Lower lobe of right lung (tissue), 2 donors: ENCODE data around the gene NSD2. TPM values are rescaled to one million over a fixed set of nuclear protein-coding genes. Genes with fewer than 3 reads are reported as not detected.

ENCODE experiments used
- ATAC-seq, 2 donors: fragments of 200-7000 bp; cut with Tn5 transposase; one replicate each; pipeline ENCODE4 v1.9.1; 2020 to 2022; ENCODE audit warnings: mild to moderate bottlenecking in 2 of 2, moderate library complexity in 2 of 2
- DNase-seq: peaks from one replicate; pipeline ENCODE4 v3.0.0-alpha.2; 2020
- H3K27ac ChIP-seq: fragments of 200-600 bp; one replicate; pipeline ENCODE4 v1.8.0; 2022
- H3K27me3 ChIP-seq: fragments of 200-600 bp; one replicate; pipeline ENCODE4 v1.8.0; 2022; ENCODE audit warnings: low read depth
- H3K36me3 ChIP-seq: fragments of 200-600 bp; one replicate; pipeline ENCODE4 v1.8.0; 2022; ENCODE audit warnings: mild to moderate bottlenecking
- H3K4me1 ChIP-seq: fragments of 200-600 bp; one replicate; pipeline ENCODE4 v1.8.0; 2022
- H3K4me3 ChIP-seq: fragments of 200-600 bp; one replicate; pipeline ENCODE4 v1.8.0; 2022; ENCODE audit warnings: mild to moderate bottlenecking
- H3K9me3 ChIP-seq: fragments of 200-600 bp; one replicate; pipeline ENCODE4 v1.8.0; 2022
- intact Hi-C: fragments of 100-400 bp; cut with DNase I; formaldehyde crosslinking; loops from one replicate; pipeline ENCODE4 v1.11.0; 2022
- total RNA-seq: library from RNA; stranded (reverse); fragmentation: NEBNext Ultra II Directional; extraction: Animal tissue kit (Norgen Biotek cat#: 25700); gene quantifications from one replicate; pipeline ENCODE4 v1.2.1, GENCODE V29; 2021
- TF ChIP-seq, protein P1 (sequence below): fragments of 200-600 bp; IDR thresholded peaks from one replicate; pipeline ENCODE4 v1.8.0; 2022; ENCODE audit warnings: antibody characterized with exemption, mild to moderate bottlenecking
- donor health status: DM: no; HTN: yes; CAD: no; lungs with severe emphysema.

NSD2 gene
- total RNA-seq, 1 donor from 2014 or later, result 52.9 TPM

DNA sequence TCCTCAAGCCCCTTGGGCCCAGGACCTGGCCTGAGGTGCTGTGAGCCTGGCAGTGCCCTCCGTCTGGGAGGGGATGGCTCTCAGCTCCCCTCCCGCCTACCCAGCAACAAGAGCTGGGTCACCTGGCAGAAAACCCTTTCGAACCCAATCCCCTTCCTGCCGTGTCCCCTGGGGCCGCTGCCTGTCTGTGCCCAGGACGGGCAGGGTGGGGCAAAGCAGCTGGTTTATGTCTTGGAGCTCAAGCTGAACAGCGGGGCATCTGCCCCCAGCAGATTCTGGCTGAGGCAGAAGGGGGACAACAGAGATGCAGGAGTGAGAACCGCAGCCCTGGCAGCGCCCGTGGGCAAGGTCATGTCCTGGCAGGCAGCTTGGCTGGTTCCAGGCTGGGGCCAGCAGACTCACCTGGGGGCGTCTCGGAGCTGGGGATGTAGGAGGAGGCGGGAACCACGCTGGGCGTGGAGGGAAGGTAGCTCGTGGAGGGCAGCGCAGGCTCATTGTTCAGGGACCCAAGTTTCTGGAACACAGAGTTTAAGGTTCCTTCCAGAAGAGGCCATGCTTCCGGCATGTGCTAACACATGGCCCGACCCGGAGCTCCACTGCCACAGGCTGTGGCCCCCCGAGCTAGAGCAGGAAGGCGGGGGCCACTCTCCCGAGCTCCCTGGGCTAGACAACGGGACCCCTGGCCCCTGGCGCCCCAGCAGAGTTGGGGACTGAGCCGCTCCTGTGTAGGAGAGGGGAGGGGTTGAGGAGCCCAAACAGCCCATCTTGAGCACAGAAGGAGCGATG, 113.4 kb downstream of the NSD2 start:
- TF ChIP-seq, protein P1, sequence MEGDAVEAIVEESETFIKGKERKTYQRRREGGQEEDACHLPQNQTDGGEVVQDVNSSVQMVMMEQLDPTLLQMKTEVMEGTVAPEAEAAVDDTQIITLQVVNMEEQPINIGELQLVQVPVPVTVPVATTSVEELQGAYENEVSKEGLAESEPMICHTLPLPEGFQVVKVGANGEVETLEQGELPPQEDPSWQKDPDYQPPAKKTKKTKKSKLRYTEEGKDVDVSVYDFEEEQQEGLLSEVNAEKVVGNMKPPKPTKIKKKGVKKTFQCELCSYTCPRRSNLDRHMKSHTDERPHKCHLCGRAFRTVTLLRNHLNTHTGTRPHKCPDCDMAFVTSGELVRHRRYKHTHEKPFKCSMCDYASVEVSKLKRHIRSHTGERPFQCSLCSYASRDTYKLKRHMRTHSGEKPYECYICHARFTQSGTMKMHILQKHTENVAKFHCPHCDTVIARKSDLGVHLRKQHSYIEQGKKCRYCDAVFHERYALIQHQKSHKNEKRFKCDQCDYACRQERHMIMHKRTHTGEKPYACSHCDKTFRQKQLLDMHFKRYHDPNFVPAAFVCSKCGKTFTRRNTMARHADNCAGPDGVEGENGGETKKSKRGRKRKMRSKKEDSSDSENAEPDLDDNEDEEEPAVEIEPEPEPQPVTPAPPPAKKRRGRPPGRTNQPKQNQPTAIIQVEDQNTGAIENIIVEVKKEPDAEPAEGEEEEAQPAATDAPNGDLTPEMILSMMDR, result no peak
- Histone ChIP-seq H3K36me3 (peaks cover 98% of the 10 kb centered on the region), H3K4me1 (no peaks in the 10 kb centered on the region), H3K27me3 (no peaks in the 10 kb centered on the region), H3K27ac (no peak overlapping the region), H3K9me3 (no peaks in the 10 kb centered on the region), H3K4me3 (no peak overlapping the region)
- intact Hi-C loops, result no loop called here
- no peak for ATAC-seq
- no peak for DNase-seq

DNA sequence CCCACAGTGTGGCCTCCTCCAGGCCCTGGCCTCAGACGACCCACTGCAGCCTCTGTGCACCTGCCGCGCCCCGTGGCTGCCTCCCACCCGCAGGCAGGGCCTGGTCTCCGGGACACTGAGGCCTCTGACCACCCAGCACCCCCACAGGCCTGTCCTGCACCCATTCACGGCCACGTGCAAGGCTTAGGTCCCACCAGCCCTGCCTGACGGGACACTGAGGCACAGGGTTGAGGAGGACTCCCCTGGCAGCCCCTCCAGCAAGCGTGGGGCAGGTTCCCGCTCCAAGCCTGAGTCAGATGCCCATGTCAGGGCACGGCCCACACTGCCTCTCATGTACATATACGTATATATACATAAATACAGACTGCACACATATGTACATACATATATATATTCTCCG, 114.1 kb downstream of the NSD2 start:
- intact Hi-C loops, result no loop called here
- no peak for ATAC-seq
- Histone ChIP-seq H3K9me3 (no peaks in the 10 kb centered on the region), H3K27ac (no peak overlapping the region), H3K4me3 (no peak overlapping the region), H3K27me3 (no peaks in the 10 kb centered on the region), H3K4me1 (no peaks in the 10 kb centered on the region), H3K36me3 (peaks cover 99% of the 10 kb centered on the region)
- TF ChIP-seq, protein P1, result no peak
- no peak for DNase-seq

DNA sequence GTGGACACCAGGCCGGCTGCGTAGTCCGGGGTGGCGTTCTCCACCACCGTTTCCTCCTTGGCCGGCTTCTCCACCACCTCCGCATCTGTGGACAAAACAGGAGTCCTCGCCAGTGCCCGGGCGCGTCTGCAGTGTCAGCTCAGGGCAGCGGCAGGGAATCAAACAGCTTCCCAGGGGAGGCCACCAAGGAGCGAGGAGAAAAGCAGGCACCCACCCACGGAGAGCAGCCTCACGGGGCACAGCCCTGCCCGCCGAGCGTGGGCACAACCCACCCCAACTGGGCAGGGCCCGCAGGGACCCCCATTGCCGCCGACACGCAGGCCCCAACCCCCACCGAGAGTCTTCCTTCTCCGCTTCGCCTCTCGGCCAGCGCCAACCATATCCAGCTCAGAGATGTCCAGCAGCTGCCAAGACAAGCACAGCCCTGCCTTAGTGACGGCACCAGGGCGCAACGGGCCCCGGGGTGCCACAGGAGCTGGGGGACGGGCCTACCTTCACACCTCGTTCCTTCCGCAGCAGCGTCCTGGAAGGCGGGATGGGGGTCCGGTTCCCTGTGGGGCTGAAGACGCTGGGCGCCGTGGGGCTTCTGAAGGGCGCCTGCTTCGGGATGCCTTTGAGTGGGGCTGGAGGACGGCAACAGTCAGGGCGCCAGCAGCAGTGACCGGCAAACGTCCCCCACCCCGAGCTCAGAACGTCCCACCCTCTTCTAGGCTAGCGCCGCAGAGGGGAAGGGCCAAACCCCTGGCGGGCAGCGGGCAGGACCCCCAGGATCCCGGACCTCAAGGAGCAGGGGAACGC, 114.8 kb downstream of the NSD2 start:
- Histone ChIP-seq H3K27ac (no peak overlapping the region), H3K36me3 (peaks cover 100% of the 10 kb centered on the region), H3K4me1 (no peaks in the 10 kb centered on the region), H3K9me3 (no peaks in the 10 kb centered on the region), H3K27me3 (no peaks in the 10 kb centered on the region), H3K4me3 (no peak overlapping the region)
- intact Hi-C loops, result no loop called here
- ATAC-seq (no peak), DNase-seq (no peak)
- TF ChIP-seq, protein P1, result no peak

DNA sequence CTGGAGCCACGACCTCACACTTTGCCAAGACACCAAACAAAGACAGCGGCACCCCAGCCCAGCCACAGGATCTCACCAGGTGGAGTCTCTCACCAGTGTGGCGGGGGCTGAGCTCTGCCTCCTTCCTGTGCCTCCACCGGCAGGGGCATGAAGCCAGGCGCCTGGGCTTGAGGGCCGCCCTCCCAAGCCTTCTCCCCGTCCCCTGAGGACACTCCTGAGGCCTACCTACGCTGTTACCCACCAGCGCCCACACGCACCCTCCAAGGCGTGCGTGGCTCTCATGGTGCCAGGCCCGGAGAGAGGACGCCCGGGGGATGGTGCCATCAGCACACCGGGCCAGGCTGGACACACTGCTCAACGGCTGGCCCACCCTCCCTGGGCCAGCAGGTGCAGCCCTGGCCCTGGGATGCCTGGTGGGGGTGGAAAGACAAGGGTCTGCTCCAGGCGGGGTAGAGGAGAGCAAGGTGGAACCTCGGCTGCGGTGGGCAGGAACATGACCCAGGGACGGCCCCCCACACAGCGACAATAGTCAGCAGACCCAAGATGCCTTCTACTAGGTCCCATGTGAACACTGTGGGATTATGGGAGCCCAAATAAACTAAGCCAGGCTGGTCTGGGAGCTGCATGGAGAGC, 115.5 kb downstream of the NSD2 start:
- peaks cover 99% of the 10 kb centered on the region for H3K36me3 ChIP-seq
- ATAC-seq, result peak in 1 of 2 donors; percentile 10
- TF ChIP-seq, protein P1, result no peak
- no peaks in the 10 kb centered on the region for H3K4me1 ChIP-seq
- intact Hi-C loops, result no loop called here
- no peak overlapping the region for H3K27ac ChIP-seq
- H3K27me3 ChIP-seq, result no peaks in the 10 kb centered on the region
- no peak overlapping the region for H3K4me3 ChIP-seq
- no peaks in the 10 kb centered on the region for H3K9me3 ChIP-seq
- DNase-seq, result no peak

GRCh38 chr4:1987296-1987695, 116.1 kb downstream of the NSD2 start:
- TF ChIP-seq, protein P1, result no peak
- Histone ChIP-seq H3K36me3 (peaks cover 93% of the 10 kb centered on the region), H3K4me3 (no peak overlapping the region), H3K4me1 (no peaks in the 10 kb centered on the region), H3K27me3 (no peaks in the 10 kb centered on the region), H3K9me3 (no peaks in the 10 kb centered on the region), H3K27ac (no peak overlapping the region)
- no peak for ATAC-seq
- intact Hi-C loops, result no loop called here
- DNase-seq, result no peak
